GM12874 (cell line): ENCODE results near the gene ATP23.

Source experiments
- CTCF ChIP-seq: IDR thresholded peaks from 2 replicates; pipeline ENCODE4 v1.5.1; 2011; ENCODE audit warnings: low read depth, mild to moderate bottlenecking, control low read depth, low read length, moderate library complexity; ENCODE audit not compliant: insufficient read depth

ATP23 gene

GRCh38 chr12:57918147-57918546 lies 23.2 kb upstream of the ATP23 start:
- no peak for TF ChIP-seq CTCF

GRCh38 chr12:57927086-57927485 lies 14.3 kb upstream of the ATP23 start:
- TF ChIP-seq CTCF = no peak

GRCh38 chr12:57929092-57929830 lies 12.1 kb upstream of the ATP23 start:
- TF ChIP-seq CTCF = no peak

GRCh38 chr12:57934819-57935218 lies 6.5 kb upstream of the ATP23 start:
- TF ChIP-seq CTCF = no peak

- no peak for TF ChIP-seq CTCF
Measured at GRCh38 chr12:57935331-57935730, 6.0 kb upstream of the ATP23 start.

GRCh38 chr12:57935839-57936512 lies 5.4 kb upstream of the ATP23 start:
- TF ChIP-seq CTCF = no peak

GRCh38 chr12:57936513-57936883 lies 4.9 kb upstream of the ATP23 start:
- TF ChIP-seq CTCF = no peak
